Measurements from ENCODE around the gene KLHDC8A.

DNA sequence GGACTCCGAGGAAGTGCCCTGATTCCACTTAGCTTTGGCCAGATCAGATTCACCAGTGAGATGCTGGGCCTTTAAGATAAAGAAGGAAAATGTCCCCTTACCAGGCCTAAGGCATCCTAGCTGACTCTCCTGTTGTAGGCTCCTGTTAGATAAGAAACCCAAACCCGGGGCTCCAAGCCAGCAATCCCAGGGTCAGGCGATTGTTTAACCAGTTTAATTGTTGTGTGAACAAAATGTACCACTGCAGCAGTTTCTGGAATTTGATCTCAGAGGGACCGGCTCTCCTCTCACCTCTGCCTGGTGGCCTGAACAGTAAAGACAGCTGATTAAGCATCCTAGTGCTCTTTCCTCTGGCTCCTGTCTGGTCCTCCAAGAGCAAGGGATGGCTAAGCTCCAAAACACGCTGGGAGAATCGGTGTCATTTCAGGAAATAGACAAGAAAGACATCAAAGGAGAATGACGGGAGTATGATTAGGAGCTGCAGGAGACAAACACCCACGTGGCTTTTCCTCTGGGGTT is 9.3 kb upstream of the KLHDC8A start:
- TF ChIP-seq CTCF (IDR thresholded peaks at IDR 0.05; ENCODE audit: low read depth, low read length) (no peak), EZH2phosphoT487 (IDR thresholded peaks at IDR 0.05; ENCODE audit: low read depth) (no peak)
